Activated T-cell treated with anti-CD3 and anti-CD28 coated beads for 1 hour (primary cell): ENCODE measurements around the gene DHRS2.

Source experiments
- DNase-seq: peaks from one replicate; pipeline ENCODE4 v3.0.0-alpha.2; 2020; ENCODE audit warnings: low read depth

The DHRS2 gene

GRCh38 chr14:23612802-23613201 is 23.4 kb upstream of the DHRS2 start:
- no peak for DNase-seq

GRCh38 chr14:23613242-23614070 is 22.7 kb upstream of the DHRS2 start:
- DNase-seq, result no peak

- DNase-seq, result no peak
These were observed 21.8 kb upstream of the DHRS2 start for GRCh38 chr14:23614395-23614828.

GRCh38 chr14:23615856-23616255 is 20.3 kb upstream of the DHRS2 start:
- no peak for DNase-seq

GRCh38 chr14:23617539-23617938 is 18.6 kb upstream of the DHRS2 start:
- DNase-seq, result no peak

- DNase-seq, result no peak
These were observed 17.7 kb upstream of the DHRS2 start for GRCh38 chr14:23618415-23618988.

GRCh38 chr14:23620177-23620702 is 15.9 kb upstream of the DHRS2 start:
- DNase-seq, result no peak

GRCh38 chr14:23621204-23621931 is 14.8 kb upstream of the DHRS2 start:
- DNase-seq, result no peak

GRCh38 chr14:23621932-23622730 is 14.0 kb upstream of the DHRS2 start:
- DNase-seq, result no peak

- DNase-seq, result no peak
These were observed 13.2 kb upstream of the DHRS2 start for GRCh38 chr14:23622990-23623389.

- no peak for DNase-seq
These were observed 12.2 kb upstream of the DHRS2 start for GRCh38 chr14:23623962-23624361.

GRCh38 chr14:23624830-23625404 is 11.2 kb upstream of the DHRS2 start:
- DNase-seq, result no peak

GRCh38 chr14:23626946-23627345 is 9.2 kb upstream of the DHRS2 start:
- DNase-seq, result no peak

GRCh38 chr14:23627961-23628360 is 8.2 kb upstream of the DHRS2 start:
- no peak for DNase-seq

- no peak for DNase-seq
These were observed 7.0 kb upstream of the DHRS2 start for GRCh38 chr14:23629204-23629603.

GRCh38 chr14:23629832-23630396 is 6.2 kb upstream of the DHRS2 start:
- DNase-seq, result no peak

- DNase-seq, result no peak
These were observed 5.5 kb upstream of the DHRS2 start for GRCh38 chr14:23630687-23631086.

- no peak for DNase-seq
These were observed 4.9 kb upstream of the DHRS2 start for GRCh38 chr14:23631234-23631633.

GRCh38 chr14:23631702-23632460 is 4.3 kb upstream of the DHRS2 start:
- peak; percentile 75 for DNase-seq

- no peak for DNase-seq
These were observed 3.6 kb upstream of the DHRS2 start for GRCh38 chr14:23632461-23633159.
